Measurements from ENCODE around the gene EGFL7.

DNA sequence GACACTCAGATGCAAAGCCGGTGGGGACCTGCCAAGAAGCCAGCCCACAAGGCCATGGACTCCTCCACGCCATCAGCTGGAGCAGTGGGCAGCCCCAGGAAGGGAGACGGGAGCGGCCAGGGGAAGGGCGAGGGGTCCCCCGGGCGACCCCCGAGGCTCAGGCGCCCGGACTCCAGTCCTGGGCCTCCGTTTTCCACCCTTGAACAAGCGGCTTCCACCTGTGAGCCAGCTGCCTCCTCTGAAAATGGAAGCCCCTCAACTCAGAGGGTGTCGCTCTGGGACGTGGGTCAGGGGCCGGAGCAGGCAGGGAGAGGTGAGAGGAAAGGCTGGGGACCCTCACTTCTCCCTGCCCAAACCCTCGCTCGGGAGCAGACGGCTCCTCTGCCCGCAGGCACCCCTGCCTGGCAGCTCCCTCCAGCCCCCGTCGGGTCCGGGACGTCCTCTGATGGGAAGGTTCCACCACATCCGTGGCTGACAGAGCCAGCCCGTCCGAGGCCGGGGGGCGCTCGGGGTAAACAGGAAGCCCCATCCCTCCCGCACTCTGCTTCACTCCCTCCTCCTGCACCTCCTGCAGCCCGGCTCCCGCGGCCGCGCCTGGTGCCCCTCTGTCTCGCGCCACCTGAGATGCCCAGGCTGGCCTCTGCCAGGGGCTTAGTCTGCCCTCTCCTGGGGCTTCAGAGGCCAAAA, 3.7 kb upstream of the EGFL7 start:
- TF ChIP-seq EP300 (IDR thresholded peaks at IDR 0.05) (no peak), POLR2AphosphoS5 (IDR thresholded peaks at IDR 0.05) (no peak), POLR2A (IDR thresholded peaks at IDR 0.05) (no peak)
- TF ChIP-seq, protein P1, sequence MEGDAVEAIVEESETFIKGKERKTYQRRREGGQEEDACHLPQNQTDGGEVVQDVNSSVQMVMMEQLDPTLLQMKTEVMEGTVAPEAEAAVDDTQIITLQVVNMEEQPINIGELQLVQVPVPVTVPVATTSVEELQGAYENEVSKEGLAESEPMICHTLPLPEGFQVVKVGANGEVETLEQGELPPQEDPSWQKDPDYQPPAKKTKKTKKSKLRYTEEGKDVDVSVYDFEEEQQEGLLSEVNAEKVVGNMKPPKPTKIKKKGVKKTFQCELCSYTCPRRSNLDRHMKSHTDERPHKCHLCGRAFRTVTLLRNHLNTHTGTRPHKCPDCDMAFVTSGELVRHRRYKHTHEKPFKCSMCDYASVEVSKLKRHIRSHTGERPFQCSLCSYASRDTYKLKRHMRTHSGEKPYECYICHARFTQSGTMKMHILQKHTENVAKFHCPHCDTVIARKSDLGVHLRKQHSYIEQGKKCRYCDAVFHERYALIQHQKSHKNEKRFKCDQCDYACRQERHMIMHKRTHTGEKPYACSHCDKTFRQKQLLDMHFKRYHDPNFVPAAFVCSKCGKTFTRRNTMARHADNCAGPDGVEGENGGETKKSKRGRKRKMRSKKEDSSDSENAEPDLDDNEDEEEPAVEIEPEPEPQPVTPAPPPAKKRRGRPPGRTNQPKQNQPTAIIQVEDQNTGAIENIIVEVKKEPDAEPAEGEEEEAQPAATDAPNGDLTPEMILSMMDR (IDR thresholded peaks at IDR 0.05), result no peak

Measured in sigmoid colon (tissue), 4 donors.